GM11168 (cell line): ENCODE results near the gene RRM1.

Experiments used
- in situ Hi-C: fragments of 300-500 bp; cut with MboI; formaldehyde crosslinking; loops from one replicate; pipeline ENCODE4 v1.12.0; 2022; ENCODE audit warnings: low sequenced_read_pairs; ENCODE audit not compliant: unreplicated experiment

Gene RRM1

DNA sequence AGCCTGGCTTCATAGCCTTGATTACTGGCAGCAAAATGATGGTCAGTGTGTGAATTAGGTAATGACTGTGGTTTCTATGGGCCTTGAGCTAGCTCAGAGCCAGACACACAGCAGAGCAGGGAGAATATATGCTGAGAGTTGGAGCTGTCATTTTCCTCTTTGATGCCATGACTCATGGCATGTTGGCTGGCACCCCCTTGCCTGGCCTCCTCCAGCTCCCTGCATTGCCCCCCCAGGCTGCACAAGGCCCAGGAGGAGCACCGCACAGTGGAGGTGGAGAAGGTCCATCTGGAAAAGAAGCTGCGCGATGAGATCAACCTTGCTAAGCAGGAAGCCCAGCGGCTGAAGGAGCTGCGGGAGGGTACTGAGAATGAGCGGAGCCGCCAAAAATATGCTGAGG, 20.3 kb upstream of the RRM1 start:
- in situ Hi-C loops: no loop called here

DNA sequence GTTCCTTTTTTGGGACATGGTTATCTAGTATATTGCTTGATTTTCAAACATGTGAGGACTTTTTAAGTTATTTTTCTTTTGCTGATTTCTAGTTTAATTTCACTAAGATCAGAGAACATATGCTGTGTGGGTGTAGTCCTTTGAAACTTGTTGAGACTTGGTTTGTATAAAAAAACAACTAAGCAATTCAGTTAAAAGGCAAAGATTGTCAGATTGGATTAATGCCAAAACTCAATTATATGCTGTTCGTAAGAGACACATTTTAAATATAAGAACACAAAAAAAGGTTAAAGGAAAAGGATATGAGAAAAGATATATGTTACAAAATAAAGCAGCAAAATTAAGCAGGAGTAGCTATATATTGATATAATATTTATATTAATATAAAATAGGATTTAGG, 17.8 kb upstream of the RRM1 start:
- in situ Hi-C loops: no loop called here

DNA sequence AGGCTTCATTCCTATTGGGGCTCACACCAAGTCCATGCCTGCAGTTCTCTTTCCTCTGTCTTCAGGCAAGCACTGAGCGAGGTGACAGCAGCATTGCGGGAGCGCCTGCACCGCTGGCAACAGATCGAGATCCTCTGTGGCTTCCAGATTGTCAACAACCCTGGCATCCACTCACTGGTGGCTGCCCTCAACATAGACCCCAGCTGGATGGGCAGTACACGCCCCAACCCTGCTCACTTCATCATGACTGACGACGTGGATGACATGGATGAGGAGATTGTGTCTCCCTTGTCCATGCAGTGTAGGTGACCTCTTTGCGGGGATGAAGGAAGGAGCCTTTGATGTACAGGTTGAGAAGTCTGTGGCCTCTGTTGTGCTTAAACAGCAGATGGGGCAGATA, 11.4 kb upstream of the RRM1 start:
- in situ Hi-C loops: no loop called here

DNA sequence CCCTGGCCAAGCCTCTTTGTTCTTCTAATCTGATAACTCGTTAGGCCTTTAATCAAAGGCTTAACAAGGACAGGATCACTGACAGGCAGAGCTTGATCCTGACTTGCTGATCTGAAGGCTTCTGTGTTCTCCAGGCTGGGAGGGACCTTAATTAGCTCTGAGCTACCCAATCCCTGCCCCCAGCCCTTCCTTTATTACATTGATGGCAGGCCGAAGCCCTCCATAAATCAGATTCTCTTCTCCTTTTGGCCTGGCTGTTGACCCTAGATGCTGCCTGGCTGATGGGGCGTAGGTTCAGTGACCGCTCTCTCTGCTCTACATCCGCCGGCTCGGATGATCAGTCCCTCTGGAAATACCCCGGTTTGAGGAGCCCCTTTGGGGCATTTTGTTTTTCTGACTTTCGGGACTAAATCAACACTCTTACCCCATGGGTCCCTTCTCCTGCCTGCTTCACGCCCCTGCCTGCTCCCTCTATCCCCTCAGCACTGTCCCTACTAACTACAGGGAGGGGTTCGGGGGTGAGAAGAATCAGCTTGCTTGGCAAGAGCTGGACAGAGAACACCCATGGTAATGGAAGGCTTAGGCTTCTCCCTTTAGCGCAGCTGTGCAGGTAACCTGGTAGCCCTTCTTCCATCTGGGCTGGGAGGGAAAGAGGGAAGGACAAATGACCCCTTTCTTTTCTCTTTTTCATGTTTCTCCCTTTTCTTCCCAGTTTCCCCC, 10.0 kb upstream of the RRM1 start:
- in situ Hi-C loops: no loop called here

DNA sequence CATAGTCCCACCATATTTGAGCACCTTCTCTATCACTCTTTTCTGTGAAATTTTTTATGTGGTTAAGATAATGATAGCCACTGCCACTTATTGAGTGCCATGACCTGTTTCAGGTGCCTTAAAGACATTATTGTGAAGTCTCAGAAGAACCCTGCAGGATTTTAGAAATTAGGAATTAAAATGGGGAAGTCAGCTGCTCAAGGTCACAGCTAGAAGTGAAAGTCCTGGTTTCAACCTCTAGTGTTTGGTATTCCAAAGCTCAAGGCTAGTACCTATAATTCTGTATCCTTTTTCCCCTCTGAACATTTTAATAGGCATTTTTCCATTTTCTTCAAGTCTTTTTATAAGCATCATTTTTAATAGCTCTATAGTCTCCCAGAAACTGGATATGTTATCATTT, 9.0 kb upstream of the RRM1 start:
- in situ Hi-C loops: no loop called here

DNA sequence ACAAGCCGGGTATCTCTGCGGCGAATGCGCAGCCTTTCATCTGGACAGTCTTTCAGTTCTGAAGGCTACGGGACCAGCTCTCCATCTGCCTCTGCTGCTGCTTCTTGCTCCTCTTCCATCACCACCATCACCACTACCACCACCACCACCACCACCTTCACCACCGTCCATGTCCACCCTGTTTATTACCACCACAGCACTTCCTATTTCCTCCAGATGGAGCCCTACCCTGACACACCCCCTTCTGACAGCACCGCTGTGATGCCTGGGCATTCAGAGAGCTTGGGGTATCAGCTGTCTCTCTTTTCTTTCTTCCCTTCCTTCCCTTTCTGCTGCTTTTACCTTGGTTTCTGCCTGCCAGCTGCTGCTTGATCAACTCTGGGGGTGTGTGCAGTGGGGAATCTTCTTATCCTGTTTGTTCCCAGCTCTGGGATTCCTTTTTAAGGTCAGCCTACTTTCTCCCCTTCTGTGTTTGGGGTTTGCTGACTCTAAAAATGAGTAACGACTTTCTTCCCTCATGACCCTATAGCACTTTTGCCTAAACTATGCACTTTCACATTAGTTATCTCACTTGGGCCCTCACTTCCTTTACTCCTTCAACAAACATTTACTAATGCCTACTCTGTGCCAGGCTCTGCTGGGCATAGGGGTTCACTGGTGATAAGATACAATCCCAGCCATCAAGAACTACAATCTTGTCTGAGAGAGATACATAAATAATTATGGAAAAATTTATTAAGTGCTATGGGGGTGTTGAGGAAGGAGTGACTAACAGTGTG, 7.8 kb upstream of the RRM1 start:
- in situ Hi-C loops: no loop called here

DNA sequence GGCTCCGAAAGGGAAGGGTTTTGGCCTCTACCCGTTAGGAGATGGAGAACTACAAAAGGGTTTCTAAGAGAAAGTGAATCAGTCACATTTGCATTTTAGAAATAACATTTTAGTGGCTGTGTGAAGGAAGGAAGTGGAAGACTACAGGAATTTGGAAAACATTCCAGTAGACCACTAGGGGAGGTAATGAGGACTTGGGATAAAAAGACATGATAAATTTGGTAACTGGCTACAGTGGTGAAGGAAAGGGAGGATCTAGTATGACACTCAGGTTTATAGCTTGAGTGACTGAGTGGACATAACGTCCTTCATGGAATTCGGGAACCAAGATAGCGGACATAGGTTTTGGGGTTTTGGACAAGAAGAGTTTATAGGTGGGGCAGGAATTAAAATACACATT, 7.0 kb upstream of the RRM1 start:
- in situ Hi-C loops: no loop called here

DNA sequence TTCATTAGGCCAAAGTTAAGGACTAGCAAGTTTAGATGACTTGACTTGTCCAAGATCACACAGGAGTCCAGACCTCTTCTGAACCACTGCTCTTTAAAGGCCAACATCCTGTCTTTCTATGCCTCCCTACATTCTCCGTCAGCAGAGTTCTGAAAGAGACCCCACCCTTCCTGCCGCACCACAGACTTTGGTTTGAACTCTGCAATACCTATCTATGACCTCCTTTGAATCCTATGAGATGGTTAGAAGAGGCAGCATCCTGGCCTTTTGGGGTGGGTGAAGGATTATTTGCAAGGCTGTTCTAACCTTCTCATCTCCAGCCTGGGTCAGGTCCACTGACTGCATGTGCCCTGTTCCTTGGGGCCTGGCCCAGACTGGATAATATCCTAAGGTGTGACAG, 4.3 kb upstream of the RRM1 start:
- in situ Hi-C loops: no loop called here

DNA sequence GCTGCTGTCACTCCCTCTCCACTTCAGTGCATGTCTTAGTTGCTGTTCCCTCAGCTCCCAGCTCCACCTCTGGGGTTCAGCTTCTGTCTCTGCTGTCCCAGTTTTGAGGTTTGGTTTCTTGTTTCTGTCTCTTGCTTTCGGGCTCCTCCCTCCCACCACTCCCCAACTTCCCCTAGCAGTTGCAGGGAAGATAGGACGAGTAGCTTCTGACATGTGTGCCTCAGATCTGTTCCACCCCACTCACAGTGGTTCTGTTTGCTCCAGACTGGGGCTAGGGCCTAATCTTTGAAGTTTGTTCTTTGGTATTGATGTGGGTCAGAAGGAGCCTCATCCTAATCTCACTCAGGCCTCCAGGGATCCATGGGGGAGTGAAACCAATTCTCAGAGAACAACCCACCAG, 2.6 kb upstream of the RRM1 start:
- in situ Hi-C loops: no loop called here

DNA sequence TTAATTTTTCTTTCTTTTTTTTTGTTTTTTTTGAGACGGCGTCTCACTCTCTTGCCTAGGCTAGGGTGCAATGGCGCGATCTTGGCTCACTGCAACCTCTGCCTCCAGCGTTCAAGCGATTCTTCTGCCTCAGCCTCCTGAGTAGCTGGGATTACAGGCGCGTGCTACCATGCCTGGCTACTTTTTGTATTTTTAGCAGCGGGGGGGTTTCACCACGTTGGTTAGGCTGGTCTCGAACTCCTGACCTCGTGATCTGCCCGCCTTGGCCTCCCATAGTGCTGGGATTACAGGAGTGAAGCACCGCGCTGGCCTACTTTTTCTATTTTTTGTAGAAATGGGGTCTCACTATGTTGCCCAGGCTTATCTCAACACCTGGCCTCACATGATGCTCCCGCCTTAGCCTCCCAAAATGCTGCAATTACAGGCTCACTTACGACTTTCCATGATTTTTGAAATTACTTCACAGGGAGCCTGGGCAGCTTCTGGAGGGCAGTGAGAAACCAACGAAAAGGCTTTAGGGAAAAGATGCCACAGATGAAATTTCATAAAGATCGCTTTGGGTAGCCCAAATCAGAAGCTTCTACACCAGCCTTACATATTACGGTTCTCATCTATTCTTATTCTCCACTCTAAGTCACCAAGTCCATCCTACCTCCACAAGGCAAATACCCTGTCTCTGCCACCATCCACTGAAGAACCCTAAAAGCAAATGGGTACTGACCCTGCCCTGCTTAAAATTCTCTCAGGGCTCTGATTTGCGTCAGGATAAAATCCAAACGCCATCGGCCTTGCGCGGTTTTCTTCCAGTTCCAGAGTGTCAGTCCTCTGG, 866 bp upstream of the RRM1 start:
- in situ Hi-C loops: no loop called here

DNA sequence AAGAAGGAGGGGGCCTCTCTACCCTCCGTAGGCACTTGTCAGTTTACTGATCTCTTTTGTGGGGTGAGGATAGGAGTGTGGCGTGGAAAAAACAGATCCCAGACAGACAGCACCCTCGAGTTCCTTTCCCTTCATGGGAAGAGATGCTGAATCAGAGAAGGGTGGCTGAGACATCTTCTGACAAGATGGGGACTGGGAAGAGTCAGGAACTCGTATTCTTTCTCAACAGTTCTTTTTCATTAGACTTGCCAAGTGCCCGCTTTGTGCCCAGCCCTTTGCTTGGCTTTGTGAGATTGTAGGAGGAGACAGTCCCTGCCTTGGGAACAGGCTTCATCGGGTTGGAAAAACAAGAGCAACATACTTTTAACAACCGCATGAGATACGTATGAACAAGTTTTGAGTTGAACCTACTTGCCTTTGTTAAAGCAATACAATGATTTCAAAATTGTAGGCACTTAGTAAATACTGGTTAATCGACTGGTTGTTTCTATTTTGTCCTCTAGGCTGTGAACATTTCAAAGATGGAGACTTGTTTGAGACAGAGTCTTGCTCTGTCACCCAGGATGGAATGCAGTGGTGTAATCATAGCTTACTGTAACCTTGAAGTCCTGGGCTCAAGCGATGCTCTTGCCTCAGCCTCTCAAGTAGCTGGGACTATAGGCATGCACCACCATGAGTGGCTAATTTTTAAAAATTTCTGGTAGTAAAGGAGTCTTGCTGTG, 1.1 kb downstream of the RRM1 start:
- in situ Hi-C loops: no loop called here

DNA sequence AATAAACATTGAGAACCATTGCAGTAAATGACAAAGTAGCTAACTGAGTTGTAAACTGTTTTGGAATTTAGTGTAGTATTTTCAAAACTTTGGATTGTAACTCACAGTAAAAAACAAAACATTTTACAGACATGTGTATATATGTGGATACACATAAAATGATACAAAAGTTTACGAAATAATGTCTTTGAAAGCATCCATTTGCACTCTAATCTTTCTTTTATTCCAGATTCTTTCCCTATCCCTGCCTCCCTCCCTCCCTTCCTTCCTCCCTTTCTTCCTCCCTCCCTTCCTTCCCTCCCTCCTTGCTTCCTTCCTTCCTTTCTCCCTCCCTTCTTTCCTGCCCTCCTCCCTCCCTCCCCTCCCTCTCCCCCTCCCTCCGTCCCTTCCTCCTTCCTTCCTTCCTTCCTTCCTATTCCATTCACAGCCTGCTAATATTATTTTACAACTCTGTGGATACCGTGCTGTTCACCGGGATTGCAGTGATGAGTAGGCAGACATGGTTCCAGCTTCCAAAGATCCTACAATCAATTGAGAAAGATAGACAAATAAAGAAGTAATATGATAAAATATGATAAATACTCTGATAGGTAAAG, 3.5 kb downstream of the RRM1 start:
- in situ Hi-C loops: no loop called here

DNA sequence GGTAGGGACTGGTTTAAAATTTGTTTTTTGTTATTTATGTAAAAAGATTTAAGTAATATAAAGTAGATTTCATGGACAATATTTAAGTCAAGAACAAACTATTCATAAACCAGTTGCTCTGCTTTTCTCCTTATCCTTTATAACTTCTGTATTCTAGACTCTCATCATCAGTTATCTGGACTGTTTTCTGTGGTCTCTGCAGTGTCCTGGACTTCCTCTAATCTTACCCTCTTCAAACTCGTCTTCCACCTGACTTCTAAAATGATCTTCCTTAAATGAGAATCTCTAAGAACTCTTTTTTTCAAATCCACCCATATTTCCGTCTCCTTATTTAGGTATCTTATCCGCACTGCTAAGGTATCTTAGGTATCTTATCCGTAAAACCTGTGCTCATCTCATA, 8.1 kb downstream of the RRM1 start:
- in situ Hi-C loops: no loop called here

DNA sequence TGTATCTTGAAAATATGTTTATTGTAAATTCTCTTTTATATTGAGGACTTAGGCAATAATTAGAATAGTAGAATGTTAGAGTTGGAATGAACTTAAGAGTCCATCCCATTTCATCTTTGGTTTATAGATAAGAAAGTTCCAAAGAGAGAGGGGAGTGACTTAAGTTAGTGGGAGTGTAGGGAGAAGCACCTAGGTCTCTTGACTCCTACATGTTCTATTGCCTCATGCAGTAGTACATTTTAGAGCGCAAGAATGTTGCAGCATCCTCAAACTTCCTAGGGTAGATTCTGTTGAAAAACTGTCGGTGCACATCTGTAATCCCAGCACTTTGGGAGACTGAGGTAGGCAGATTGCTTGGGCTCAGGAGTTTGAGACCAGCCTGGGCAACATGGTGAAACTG, 8.7 kb downstream of the RRM1 start:
- in situ Hi-C loops: no loop called here

DNA sequence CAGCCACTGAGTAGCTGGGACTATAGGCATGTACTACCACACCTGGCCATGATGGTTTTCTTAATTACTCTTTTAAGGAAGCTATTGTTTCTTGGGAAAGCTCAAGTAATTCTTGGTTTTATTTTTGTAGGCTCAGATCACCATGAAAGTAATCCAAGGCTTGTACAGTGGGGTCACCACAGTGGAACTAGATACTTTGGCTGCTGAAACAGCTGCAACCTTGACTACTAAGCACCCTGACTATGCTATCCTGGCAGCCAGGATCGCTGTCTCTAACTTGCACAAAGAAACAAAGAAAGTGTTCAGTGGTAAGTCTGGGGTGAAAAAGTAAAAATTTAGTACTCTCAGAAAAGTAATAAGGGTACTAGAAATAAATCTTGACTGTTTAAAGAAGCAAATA, 11.3 kb downstream of the RRM1 start:
- in situ Hi-C loops: no loop called here

DNA sequence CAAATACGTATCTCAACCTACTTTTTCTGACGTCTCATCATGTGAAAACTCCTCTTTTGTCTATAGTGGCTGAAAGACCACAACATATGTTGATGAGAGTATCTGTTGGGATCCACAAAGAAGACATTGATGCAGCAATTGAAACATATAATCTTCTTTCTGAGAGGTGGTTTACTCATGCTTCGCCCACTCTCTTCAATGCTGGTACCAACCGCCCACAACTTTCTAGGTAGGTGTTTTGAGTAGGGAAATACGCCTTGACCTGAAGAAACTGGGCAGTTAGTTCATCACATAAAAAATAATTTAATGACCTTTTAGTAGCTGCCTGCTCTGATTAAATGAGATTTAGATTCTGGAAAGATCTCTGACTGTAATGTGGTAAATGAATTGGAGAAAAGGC, 17.2 kb downstream of the RRM1 start:
- in situ Hi-C loops: no loop called here

DNA sequence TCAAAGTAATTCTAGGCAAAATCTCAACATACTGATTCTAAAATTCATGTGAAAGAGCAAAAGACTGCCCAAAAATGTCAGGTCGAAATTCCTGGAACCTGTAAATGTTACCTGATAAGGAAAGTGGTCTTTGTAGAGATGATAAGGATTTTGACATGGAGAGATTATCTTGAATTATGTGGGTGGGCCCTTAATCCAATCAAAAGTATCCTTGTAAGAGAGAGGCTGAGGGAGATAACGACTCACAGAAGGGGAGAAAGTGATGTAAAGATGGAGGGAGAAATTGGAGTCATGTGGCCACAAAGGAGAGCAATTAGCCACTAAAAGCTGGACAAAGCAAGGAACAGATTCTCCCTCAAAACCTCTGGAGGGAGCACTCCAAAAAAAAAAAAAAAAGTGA, 20.5 kb downstream of the RRM1 start:
- in situ Hi-C loops: no loop called here

DNA sequence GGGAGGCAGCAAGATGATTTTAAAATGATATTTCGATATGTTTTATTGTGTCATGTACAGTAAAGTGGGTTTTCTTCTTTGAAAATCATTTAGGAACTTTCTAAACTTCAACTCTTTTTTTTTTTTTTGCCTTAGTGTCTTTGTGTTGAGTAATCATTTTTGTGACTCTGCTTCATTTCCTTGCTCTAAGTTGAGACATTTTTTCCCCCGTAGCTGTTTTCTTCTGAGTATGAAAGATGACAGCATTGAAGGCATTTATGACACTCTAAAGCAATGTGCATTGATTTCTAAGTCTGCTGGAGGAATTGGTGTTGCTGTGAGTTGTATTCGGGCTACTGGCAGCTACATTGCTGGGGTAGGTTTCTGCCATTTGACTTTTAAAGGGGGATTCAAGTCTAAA, 23.5 kb downstream of the RRM1 start:
- in situ Hi-C loops: no loop called here

DNA sequence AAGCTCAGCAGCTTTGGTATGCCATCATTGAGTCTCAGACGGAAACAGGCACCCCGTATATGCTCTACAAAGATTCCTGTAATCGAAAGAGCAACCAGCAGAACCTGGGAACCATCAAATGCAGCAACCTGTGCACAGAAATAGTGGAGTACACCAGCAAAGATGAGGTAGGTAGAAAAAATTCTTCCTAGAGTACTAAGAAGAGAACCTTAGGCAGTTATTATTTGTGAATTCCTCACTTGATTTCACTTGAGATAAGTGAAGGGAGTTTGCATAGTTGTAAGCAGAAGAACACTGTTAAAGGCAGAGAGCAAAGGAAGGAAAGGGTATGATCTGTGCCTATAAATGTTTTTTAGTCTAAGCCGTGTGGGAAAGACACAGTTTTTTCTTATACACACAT, 28.6 kb downstream of the RRM1 start:
- in situ Hi-C loops: no loop called here

DNA sequence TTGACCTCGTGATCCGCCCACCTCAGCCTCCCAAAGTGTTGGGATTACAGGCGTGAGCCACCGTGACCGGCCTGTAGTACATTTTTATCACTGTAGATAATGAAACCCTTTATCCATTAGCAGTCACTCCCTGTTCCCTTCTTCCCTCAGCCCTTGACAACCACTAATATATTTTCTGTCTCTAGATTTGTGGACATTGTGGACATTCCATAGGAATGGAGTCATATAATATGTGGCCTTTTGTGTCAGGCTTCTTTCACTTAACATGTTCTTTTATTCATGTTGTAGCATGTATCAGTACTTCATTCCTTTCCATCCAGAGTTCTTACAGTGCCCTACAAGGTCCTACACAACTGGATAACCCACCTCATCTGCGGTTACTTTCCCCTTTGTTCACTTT, 30.5 kb downstream of the RRM1 start:
- in situ Hi-C loops: no loop called here
